ENCODE data around the gene MED8.

The MED8 gene

GRCh38 chr1:43389326-43390313 is at the start of gene MED8, which contains the start of gene SZT2:
Gene MED8, minus strand, starts transcription at chr1:43389800. Its CDS starts 36 bp downstream, at chr1:43389764.
Gene SZT2, plus strand, starts transcription at chr1:43389899. Its CDS starts 70 bp downstream, at chr1:43389969.
- peak; percentile 90 for DNase-seq (ENCODE audit: low read depth)
- TF ChIP-seq, protein P1, sequence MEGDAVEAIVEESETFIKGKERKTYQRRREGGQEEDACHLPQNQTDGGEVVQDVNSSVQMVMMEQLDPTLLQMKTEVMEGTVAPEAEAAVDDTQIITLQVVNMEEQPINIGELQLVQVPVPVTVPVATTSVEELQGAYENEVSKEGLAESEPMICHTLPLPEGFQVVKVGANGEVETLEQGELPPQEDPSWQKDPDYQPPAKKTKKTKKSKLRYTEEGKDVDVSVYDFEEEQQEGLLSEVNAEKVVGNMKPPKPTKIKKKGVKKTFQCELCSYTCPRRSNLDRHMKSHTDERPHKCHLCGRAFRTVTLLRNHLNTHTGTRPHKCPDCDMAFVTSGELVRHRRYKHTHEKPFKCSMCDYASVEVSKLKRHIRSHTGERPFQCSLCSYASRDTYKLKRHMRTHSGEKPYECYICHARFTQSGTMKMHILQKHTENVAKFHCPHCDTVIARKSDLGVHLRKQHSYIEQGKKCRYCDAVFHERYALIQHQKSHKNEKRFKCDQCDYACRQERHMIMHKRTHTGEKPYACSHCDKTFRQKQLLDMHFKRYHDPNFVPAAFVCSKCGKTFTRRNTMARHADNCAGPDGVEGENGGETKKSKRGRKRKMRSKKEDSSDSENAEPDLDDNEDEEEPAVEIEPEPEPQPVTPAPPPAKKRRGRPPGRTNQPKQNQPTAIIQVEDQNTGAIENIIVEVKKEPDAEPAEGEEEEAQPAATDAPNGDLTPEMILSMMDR (IDR thresholded peaks at IDR 0.05; ENCODE audit: insufficient read depth, low read depth, low read length, missing control alignments), result no peak
- H3K4me3 ChIP-seq (ENCODE audit: low read length), result peak within 1 kb of the TSS; percentile 86

- TF ChIP-seq, protein P1 (IDR thresholded peaks at IDR 0.05; ENCODE audit: insufficient read depth, low read depth, low read length, missing control alignments), result no peak
- no peak overlapping the region for H3K4me3 ChIP-seq (ENCODE audit: low read length)
- no peak for DNase-seq (ENCODE audit: low read depth)
Measured at GRCh38 chr1:43438953-43439581, 49.5 kb upstream of the MED8 start.

DNA sequence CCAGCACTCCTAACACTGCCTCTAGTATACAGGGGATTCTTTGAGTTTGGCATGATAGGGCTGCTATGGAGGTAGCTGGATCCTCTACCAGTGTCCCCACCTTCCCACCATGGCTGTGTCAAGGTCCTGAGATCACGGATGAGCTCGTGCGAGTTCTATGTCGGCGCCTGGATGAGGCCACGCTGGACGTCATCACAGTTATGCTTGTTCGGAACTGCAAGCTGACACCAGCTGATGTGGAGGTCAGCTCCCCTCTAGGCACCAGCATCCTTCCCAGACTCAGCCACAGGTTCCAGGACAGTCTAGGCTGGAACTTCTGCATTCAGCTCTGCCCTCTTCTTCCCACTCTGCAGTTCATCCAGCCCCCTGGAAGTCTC is 49.0 kb upstream of the MED8 start:
- TF ChIP-seq, protein P1 (IDR thresholded peaks at IDR 0.05; ENCODE audit: insufficient read depth, low read depth, low read length, missing control alignments), result no peak
- no peak overlapping the region for H3K4me3 ChIP-seq (ENCODE audit: low read length)

DNA sequence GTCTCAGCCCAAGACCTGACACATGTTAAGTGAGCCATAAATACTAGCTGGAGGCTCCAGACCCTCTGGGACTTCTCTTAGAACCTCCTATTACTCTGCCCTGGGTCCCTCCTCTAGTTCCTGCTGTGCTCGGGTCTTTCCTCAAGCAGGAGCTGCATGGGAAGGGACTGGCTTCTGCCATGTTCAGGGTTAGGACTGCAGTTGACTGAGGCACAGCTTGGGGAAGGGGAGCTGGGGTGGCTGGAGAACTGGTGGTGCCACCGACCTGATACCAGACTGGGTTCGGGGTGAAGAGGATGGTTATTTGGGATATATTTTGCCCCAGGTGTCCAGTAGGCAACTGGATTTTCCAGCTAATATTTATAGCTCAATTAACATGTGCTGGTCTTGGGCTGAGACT is 48.4 kb upstream of the MED8 start:
- no peak for DNase-seq (ENCODE audit: low read depth)
- TF ChIP-seq, protein P1 (IDR thresholded peaks at IDR 0.05; ENCODE audit: insufficient read depth, low read depth, low read length, missing control alignments), result no peak
- no peak overlapping the region for H3K4me3 ChIP-seq (ENCODE audit: low read length)

More for the DNA sequence above, 49.0 kb upstream of the MED8 start:
- no peak for DNase-seq (ENCODE audit: low read depth)

DNA sequence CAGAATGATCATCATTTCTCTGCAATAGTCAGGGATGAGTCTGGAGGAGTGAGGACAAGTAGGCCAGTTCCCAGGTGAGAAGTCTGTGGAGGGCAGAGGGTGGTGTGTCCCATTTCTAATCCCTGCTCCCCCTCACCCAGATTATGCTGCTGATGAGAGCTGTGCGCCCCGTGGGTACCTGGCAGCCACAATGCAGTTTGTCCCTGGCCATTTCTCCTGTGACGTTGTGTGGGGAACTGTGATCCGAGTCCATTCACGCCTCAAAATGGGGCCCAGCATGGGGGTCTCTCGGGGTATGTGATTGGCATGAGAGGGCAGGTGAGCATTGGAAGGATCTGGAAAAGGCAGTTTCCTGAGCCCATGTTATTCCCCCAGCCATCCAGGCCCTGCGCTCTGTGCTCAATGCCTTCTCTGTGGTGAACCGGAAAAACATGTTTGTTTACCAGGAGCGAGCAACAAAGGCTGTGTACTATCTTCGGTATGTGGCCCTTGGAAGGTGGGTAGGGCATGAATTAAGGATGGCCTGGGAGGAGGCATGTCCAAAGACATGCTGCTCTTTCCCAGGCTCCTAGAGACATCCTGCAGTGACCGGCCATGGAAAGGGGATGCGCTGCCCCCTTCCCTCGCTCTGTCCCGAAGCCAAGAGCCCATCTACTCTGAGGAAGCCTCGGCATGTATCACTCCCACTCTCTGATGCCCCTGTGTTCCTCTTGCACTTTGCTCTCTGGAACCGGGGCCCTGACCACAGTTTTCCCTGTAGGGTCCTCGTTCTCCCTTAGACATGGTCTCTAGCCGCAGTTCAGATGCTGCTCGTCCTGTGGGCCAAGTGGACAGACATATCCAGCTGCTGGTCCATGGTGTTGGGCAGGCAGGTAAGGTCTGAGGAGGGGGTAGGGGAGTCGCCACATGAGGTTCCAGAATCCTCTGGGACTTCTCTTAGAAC is 47.7 kb upstream of the MED8 start:
- no peak overlapping the region for H3K4me3 ChIP-seq (ENCODE audit: low read length)
- peak; percentile 60 for DNase-seq (ENCODE audit: low read depth)
- TF ChIP-seq, protein P1 (IDR thresholded peaks at IDR 0.05; ENCODE audit: insufficient read depth, low read depth, low read length, missing control alignments), result no peak

DNA sequence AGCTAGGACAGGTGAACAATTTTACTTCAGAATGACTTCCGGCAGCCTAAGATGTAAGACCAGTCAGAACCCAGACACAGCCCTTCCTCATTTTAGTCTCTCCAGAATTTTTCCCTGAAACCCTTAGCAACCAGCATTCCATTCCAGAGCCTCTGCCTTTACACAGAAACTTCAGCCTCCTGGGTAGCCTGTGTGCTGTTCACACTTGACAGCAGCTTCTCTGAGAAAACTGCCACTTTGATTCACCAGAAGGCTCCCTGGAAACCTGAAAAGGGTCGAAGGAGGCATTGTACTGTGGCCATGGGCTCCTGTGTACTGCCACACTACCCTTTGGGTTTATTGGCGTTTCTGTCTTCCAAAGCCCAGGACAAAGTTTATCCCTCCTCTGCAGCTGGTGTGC is 46.8 kb upstream of the MED8 start:
- DNase-seq (ENCODE audit: low read depth), result no peak
- no peak overlapping the region for H3K4me3 ChIP-seq (ENCODE audit: low read length)
- TF ChIP-seq, protein P1 (IDR thresholded peaks at IDR 0.05; ENCODE audit: insufficient read depth, low read depth, low read length, missing control alignments), result no peak

Measured in epithelial cell of esophagus (primary cell).